ENCODE measurements around the gene PAM. TPM values are rescaled to one million over a fixed set of nuclear protein-coding genes. Genes with fewer than 3 reads are reported as not detected.

The PAM gene
- total and polyA plus RNA-seq, 2 of the 8 experiments (the other 6 are each of a cell fraction or from before 2014, with no cell fraction given), result 30.4 to 67.8 TPM

GRCh38 chr5:102755686-102756371 is 724 bp downstream of the PAM start (continued):
- TF ChIP-seq TBP (IDR thresholded peaks at IDR 0.05; ENCODE audit: low read depth, low read length) (peak; percentile 40; the same call in 1 of the 2 replicates), SP2 (IDR thresholded peaks at IDR 0.05; ENCODE audit: low read length) (no peak), MAFK (IDR thresholded peaks at IDR 0.05; ENCODE audit: low read depth, low read length) (no peak), GTF2F1 (IDR thresholded peaks at IDR 0.05; ENCODE audit: borderline replicate concordance, low read depth, low read length) (0 out of 2 replicates have a peak, but pooled peaks have one; percentile 18), CREB1 (IDR thresholded peaks at IDR 0.05) (0 out of 2 replicates have a peak, but pooled peaks have one; percentile 40), CHD1 (IDR thresholded peaks at IDR 0.05; ENCODE audit: low read depth, low read length) (no peak), JUN (IDR thresholded peaks at IDR 0.05; ENCODE audit: low read depth, low read length) (no peak), SP4 (IDR thresholded peaks at IDR 0.05; ENCODE audit: low read length) (no peak), NRF1 (IDR thresholded peaks at IDR 0.05; ENCODE audit: low read depth, low read length) (no peak), KDM5A (IDR thresholded peaks at IDR 0.05; ENCODE audit: low read length) (no peak), RFX5 (IDR thresholded peaks at IDR 0.05; ENCODE audit: borderline replicate concordance, low read depth, low read length) (no peak), CTCF (IDR thresholded peaks at IDR 0.05; ENCODE audit: control extremely low read depth in 1 of 3, insufficient read depth in 1 of 3, low read depth in 1 of 3, low read length in 3 of 3) (no peak), POU5F1 (IDR thresholded peaks at IDR 0.05; ENCODE audit: low read depth, low read length) (no peak), PHF8 (conservative IDR thresholded peaks at IDR 0.05; ENCODE audit: low read depth, low read length) (0 out of 2 replicates have a peak, but pooled peaks have one; percentile 44), POLR2AphosphoS5 (IDR thresholded peaks at IDR 0.05; ENCODE audit: low read depth, low read length) (0 out of 2 replicates have a peak, but pooled peaks have one; percentile 30), SIN3A (conservative IDR thresholded peaks at IDR 0.05 in 1 of 2, IDR thresholded peaks at IDR 0.05 in 1 of 2; ENCODE audit: low read depth in 1 of 2, low read length in 2 of 2) (0 out of 4 replicates have a peak, but pooled peaks of 1 of the 2 experiments have one; percentile 23), JUND (IDR thresholded peaks at IDR 0.05; ENCODE audit: low read length) (peak; percentile 76; the same call in 1 of the 2 replicates), ASH2L (IDR thresholded peaks at IDR 0.05; ENCODE audit: low read length) (peak; percentile 76), SAP30 (IDR thresholded peaks at IDR 0.05; ENCODE audit: insufficient read depth, insufficient replicate concordance, low read length) (peak; percentile 67), KDM4A (IDR thresholded peaks at IDR 0.05; ENCODE audit: low read depth, low read length, severe bottlenecking) (peak; percentile 14)
- TF ChIP-seq, protein P1, sequence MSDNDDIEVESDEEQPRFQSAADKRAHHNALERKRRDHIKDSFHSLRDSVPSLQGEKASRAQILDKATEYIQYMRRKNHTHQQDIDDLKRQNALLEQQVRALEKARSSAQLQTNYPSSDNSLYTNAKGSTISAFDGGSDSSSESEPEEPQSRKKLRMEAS (IDR thresholded peaks at IDR 0.05), result 0 out of 2 replicates have a peak, but pooled peaks have one; percentile 11

Data from H1 (cell line).